Ovary (tissue), 9 donors: ENCODE results near the gene RABGEF1. TPM values are rescaled to one million over a fixed set of nuclear protein-coding genes. Genes with fewer than 3 reads are reported as not detected.
"Not testable (repeated sequence)": the region's sequence is repeated elsewhere in the genome, so short reads cannot be mapped to it uniquely, and the experiment has no call there.

Experiments used
- DNase-seq, 5 donors: peaks; one replicate each; pipeline ENCODE4 v3.0.0-alpha.2; 2019 to 2020
- H3K27ac ChIP-seq, 2 donors: fragments of 200-600 bp; one replicate each; pipeline versions ENCODE4 v1.5.1 to v1.8.0; 2019 to 2022
- H3K27me3 ChIP-seq: fragments of 200-600 bp; one replicate; pipeline ENCODE4 v1.8.0; 2022
- H3K36me3 ChIP-seq: fragments of 200-600 bp; sonication (generic); one replicate; pipeline ENCODE4 v1.5.1; 2019
- H3K4me1 ChIP-seq: one replicate; pipeline ENCODE4 v1.8.1; 2013; ENCODE audit warnings: mild to moderate bottlenecking, moderate library complexity; ENCODE audit not compliant: insufficient read depth
- H3K4me3 ChIP-seq: fragments of 200-600 bp; sonication (generic); one replicate; pipeline ENCODE4 v1.5.1; 2017
- H3K9me3 ChIP-seq, 2 donors: fragments of 200-600 bp in 1 of 2; sonication (generic) in 1 of 2; one replicate each; pipeline versions ENCODE4 v1.5.1 to v1.8.1; 2013 to 2019; ENCODE audit warnings: mild to moderate bottlenecking in 1 of 2, moderate library complexity in 1 of 2
- CTCF ChIP-seq, 3 donors: fragments of 450-650 bp in 2 of 3; fragments of 200-600 bp in 1 of 3; IDR thresholded peaks; one replicate each; pipeline versions ENCODE4 v1.5.1 to v1.8.0; 2016 to 2022; ENCODE audit warnings: antibody characterized with exemption in 3 of 3, mild to moderate bottlenecking in 1 of 3
- EP300 ChIP-seq: sonication (generic); formaldehyde crosslinking; IDR thresholded peaks from one replicate; pipeline ENCODE4 v1.6.1; 2017; ENCODE audit warnings: antibody characterized with exemption
- POLR2A ChIP-seq: fragments of 450-650 bp; IDR thresholded peaks from one replicate; pipeline ENCODE4 v1.6.1; 2017; ENCODE audit warnings: antibody characterized with exemption, mild to moderate bottlenecking, moderate library complexity
- WGBS, 3 donors: extraction: QIAGEN DNeasy Blood & Tissue Kit in 1 of 3; methylation state at CpG; one replicate each; pipeline versions ENCODE4 v1.1.5 to v1.1.7; 2013 to 2017; 5-methylcytosine and 5-hydroxymethylcytosine counted together
- intact Hi-C, 4 donors: fragments of 100-400 bp; cut with DNase I; formaldehyde crosslinking; loops; one replicate each; pipeline versions ENCODE4 v1.11.0 to v1.15.1; 2022 to 2023
- polyA plus RNA-seq, 2 donors: library from polyadenylated mRNA; stranded (reverse); fragments of 200-250 nt in 1 of 2; fragments of 350-450 nt in 1 of 2; fragmentation: Illumina TruSeq in 1 of 2; extraction: RNeasy Lipid Tissue Mini Kit (QIAGEN cat#74804) in 1 of 2; gene quantifications; one replicate each; pipeline ENCODE4 v1.2.3, GENCODE V29; 2013 to 2014
- total RNA-seq, 7 donors: library from RNA; depleted of rRNA in 2 of 7; stranded (reverse); fragments of >200 nt in 2 of 7; fragmentation: NEBNext Ultra II Directional in 3 of 7; extraction: Animal tissue kit (Norgen Biotek cat#: 25700) in 3 of 7; gene quantifications; one replicate each; pipeline versions ENCODE4 v1.1.0 to v1.2.4, GENCODE V29; 2016 to 2023
- donor health status: DM: no; HTN: no; CAD: no; lungs with moderate emphysema.
- donor health status: DM: no; HTN: no; CAD: no.
- donor health status: Bipolar disorder and iron deficiency.
- donor health status: DM: yes; HTN: yes; CAD: no.
- donor health status: DM: no; HTN: no; CAD: no.
- donor health status: DM: yes; HTN: yes; CAD: no.

Gene RABGEF1
- total and polyA plus RNA-seq, 9 donors: 13.1 to 29.9 (median 25.4) TPM

- intact Hi-C loops: no loop called here
- no peak for TF ChIP-seq EP300
- TF ChIP-seq POLR2A: no peak
- no peak for TF ChIP-seq CTCF (IDR thresholded peaks at IDR 0.05)
- WGBS, 3 donors: 93 to 96% (median 96%) methylated on average over 9 of the region's 9 CpGs
- no peak for DNase-seq
- Histone ChIP-seq H3K27ac (no peak overlapping the region), H3K4me1 (no peaks in the 10 kb centered on the region), H3K27me3 (no peaks in the 10 kb centered on the region), H3K36me3 (no peaks in the 10 kb centered on the region), H3K4me3 (no peak overlapping the region), H3K9me3 (no peaks in the 10 kb centered on the region)
These were observed 18.6 kb downstream of the RABGEF1 start for GRCh38 chr7:66758950-66759628.

- DNase-seq, H3K4me1 ChIP-seq, H3K9me3 ChIP-seq, H3K4me3 ChIP-seq, H3K27me3 ChIP-seq, H3K36me3 ChIP-seq, H3K27ac ChIP-seq: not testable (repeated sequence)
- 89 to 90% (median 89%) methylated on average over 3 of the region's 3 CpGs for WGBS, 3 donors
- intact Hi-C loops: loop anchor here in 1 of 4 donors (10.0 kb wide), 1 partner anchor 52 kb away; no protein-coding TSS in a partner anchor
These were observed 22.6 kb downstream of the RABGEF1 start for GRCh38 chr7:66763183-66763582.

GRCh38 chr7:66763633-66764355, 23.3 kb downstream of the RABGEF1 start:
- H3K4me3 ChIP-seq, H3K9me3 ChIP-seq, DNase-seq, H3K36me3 ChIP-seq, H3K4me1 ChIP-seq, H3K27ac ChIP-seq, H3K27me3 ChIP-seq: not testable (repeated sequence)
- intact Hi-C loops: loop anchor here in 1 of 4 donors (10.0 kb wide), 1 partner anchor 51 kb away; no protein-coding TSS in a partner anchor
- 80 to 85% (median 82%) methylated on average over 3 of the region's 3 CpGs for WGBS, 3 donors

- intact Hi-C loops: loop anchor here in 1 of 4 donors (10.0 kb wide), 1 partner anchor 50 kb away; no protein-coding TSS in a partner anchor
- not testable (repeated sequence) for H3K36me3 ChIP-seq, H3K27me3 ChIP-seq, H3K4me3 ChIP-seq, H3K4me1 ChIP-seq, H3K9me3 ChIP-seq, DNase-seq, H3K27ac ChIP-seq
- 65 to 80% (median 78%) methylated on average over 1 of the region's 1 CpG for WGBS, 3 donors
These were observed 24.4 kb downstream of the RABGEF1 start for GRCh38 chr7:66764905-66765304.

- not testable (repeated sequence) for H3K27ac ChIP-seq, H3K4me3 ChIP-seq, H3K9me3 ChIP-seq, DNase-seq, H3K4me1 ChIP-seq, H3K36me3 ChIP-seq, H3K27me3 ChIP-seq
- intact Hi-C loops: loop anchor here in 1 of 4 donors (10.0 kb wide), 1 partner anchor 49 kb away; no protein-coding TSS in a partner anchor
- WGBS, 3 donors: 51 to 73% (median 65%) methylated on average over 6 of the region's 6 CpGs
These were observed 24.9 kb downstream of the RABGEF1 start for GRCh38 chr7:66765322-66766025.

- 90 to 93% (median 93%) methylated on average over 5 of the region's 5 CpGs for WGBS, 3 donors
- H3K36me3 ChIP-seq: no peaks in the 10 kb centered on the region
- intact Hi-C loops: loop anchor here in 1 of 4 donors (10.0 kb wide), 1 partner anchor 49 kb away; no protein-coding TSS in a partner anchor
- H3K27me3 ChIP-seq: no peaks in the 10 kb centered on the region
- H3K4me3 ChIP-seq: no peak overlapping the region
- no peaks in the 10 kb centered on the region for H3K9me3 ChIP-seq
- TF ChIP-seq CTCF (IDR thresholded peaks at IDR 0.05) (no peak), EP300 (no peak), POLR2A (no peak)
- DNase-seq: no peak
- peaks cover 5% of the 10 kb centered on the region for H3K4me1 ChIP-seq
- H3K27ac ChIP-seq: no peak overlapping the region
These were observed 25.5 kb downstream of the RABGEF1 start for GRCh38 chr7:66766041-66766440.

GRCh38 chr7:66767486-66767885, 27.0 kb downstream of the RABGEF1 start:
- H3K36me3 ChIP-seq, H3K9me3 ChIP-seq, H3K27ac ChIP-seq, H3K27me3 ChIP-seq, H3K4me3 ChIP-seq, DNase-seq, H3K4me1 ChIP-seq: not testable (repeated sequence)
- intact Hi-C loops: loop anchor here in 1 of 4 donors (10.0 kb wide), 1 partner anchor 47 kb away; no protein-coding TSS in a partner anchor
